ENCODE measurements around the gene DMRT1.

DMRT1 gene

GRCh38 chr9:976258-976942, 134.9 kb downstream of the DMRT1 start, which contains the start of gene DMRT3:
Gene DMRT3, plus strand, starts transcription at chr9:976655. Its CDS starts 347 bp downstream, at chr9:977002.
- no peak within 1 kb of the TSS for H4K8ac ChIP-seq (ENCODE audit: low read depth, low read length)
- no CpG with 5 or more reads among the region's 70 CpGs for WGBS, 2 donors (ENCODE audit: extremely low coverage in 2 of 2, insufficient read length in 2 of 2, insufficient replicate concordance in 1 of 2)
- peak within 1 kb of the TSS in 1 of 2 donors; percentile 75 for H3K4me3 ChIP-seq (ENCODE audit: low read length in 2 of 2)

DNA sequence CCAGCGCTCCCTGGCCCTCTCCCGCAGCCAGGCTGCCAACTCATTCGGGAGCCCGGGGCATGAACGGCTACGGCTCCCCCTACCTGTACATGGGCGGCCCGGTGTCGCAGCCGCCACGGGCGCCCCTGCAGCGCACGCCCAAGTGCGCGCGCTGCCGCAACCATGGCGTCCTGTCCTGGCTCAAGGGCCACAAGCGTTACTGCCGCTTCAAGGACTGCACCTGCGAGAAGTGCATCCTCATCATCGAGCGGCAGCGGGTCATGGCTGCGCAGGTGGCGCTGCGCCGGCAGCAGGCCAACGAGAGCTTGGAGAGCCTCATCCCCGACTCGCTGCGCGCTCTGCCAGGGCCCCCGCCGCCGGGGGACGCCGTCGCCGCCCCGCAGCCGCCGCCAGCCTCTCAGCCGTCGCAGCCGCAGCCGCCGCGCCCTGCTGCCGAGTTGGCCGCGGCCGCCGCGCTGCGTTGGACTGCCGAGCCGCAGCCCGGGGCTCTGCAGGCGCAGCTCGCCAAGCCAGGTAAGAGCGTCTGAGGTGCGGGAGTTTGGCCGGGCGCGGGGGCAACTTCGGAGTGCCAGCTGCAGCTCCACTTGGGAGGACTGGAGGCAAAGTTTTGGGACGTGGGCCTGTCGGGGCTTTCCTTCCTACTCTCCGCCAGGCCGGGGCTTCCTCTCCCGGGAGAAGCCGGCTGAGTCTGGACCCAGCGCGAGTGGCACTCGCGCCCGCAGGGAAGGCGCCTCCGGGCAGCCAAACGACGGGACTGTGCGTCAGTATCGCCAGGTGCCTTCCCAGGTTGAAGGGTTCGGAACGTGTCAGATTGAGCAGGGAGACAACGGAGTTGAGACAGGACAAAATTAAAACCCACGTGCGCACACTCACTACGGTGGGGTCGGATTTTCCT, 135.7 kb downstream of the DMRT1 start:
- Histone ChIP-seq H3K9me3 (replicated peaks in 1 of 2; ENCODE audit: control insufficient read depth in 2 of 2, insufficient read depth in 1 of 2, low read depth in 1 of 2, low read length in 2 of 2) (peaks cover 0 to 12% of the 10 kb centered on the region in 2 donors), H3K23ac (ENCODE audit: low read depth, low read length, poor library complexity) (peak overlapping the region; percentile 6), H2AK5ac (ENCODE audit: low read depth, low read length) (peak overlapping the region; percentile 31), H2BK5ac (ENCODE audit: low read length) (peak overlapping the region; percentile 3), H3K9ac (ENCODE audit: low read depth, low read length, poor library complexity) (peak overlapping the region; percentile 88), H3K27me3 (ENCODE audit: control insufficient read depth in 3 of 3, insufficient read depth in 3 of 3, low read depth in 1 of 3, low read length in 3 of 3) (peaks cover 15 to 98% (median 86%) of the 10 kb centered on the region in 3 experiments), H2AFZ (ENCODE audit: low read length) (peak overlapping the region; percentile 68), H3K4me3 (ENCODE audit: low read length in 2 of 2) (peak overlapping the region in 1 of 2 donors; percentile 75), H3K4me2 (ENCODE audit: insufficient read depth, low read length, poor library complexity, severe bottlenecking) (peak overlapping the region; percentile 98), H2BK12ac (ENCODE audit: low read length) (no peak overlapping the region), H3K4ac (ENCODE audit: low read length) (no peak overlapping the region), H3K36me3 (replicated peaks in 1 of 2; ENCODE audit: control insufficient read depth in 2 of 2, insufficient read depth in 2 of 2, low read length in 2 of 2) (no peaks in the 10 kb centered on the region), H4K8ac (ENCODE audit: low read depth, low read length) (no peak overlapping the region), H2BK120ac (ENCODE audit: low read depth, low read length) (peak overlapping the region; percentile 95), H3K79me1 (ENCODE audit: low read depth, low read length) (no peaks in the 10 kb centered on the region), H3K4me1 (ENCODE audit: control insufficient read depth in 2 of 2, insufficient read depth in 1 of 2, low read depth in 1 of 2, low read length in 2 of 2) (peaks cover 0 to 32% of the 10 kb centered on the region in 2 donors), H3K27ac (replicated peaks; ENCODE audit: low read length) (no peak overlapping the region), H3K18ac (ENCODE audit: low read length) (peak overlapping the region; percentile 98), H4K91ac (ENCODE audit: low read depth, low read length, poor library complexity) (no peak overlapping the region), H3K14ac (ENCODE audit: low read length) (no peak overlapping the region), H2BK15ac (ENCODE audit: low read length) (peak overlapping the region; percentile 79)
- no peak for DNase-seq (ENCODE audit: low spot score)
- WGBS, 2 donors (ENCODE audit: extremely low coverage in 2 of 2, insufficient read length in 2 of 2, insufficient replicate concordance in 1 of 2) = no CpG with 5 or more reads among the region's 92 CpGs

More at GRCh38 chr9:976258-976942, 134.9 kb downstream of the DMRT1 start, which contains the start of gene DMRT3:
- Histone ChIP-seq H2BK12ac (ENCODE audit: low read length) (no peak within 1 kb of the TSS), H3K9me3 (replicated peaks in 1 of 2; ENCODE audit: control insufficient read depth in 2 of 2, insufficient read depth in 1 of 2, low read depth in 1 of 2, low read length in 2 of 2) (peaks cover 0 to 13% of the 10 kb centered on the region in 2 donors), H3K79me1 (ENCODE audit: low read depth, low read length) (no peaks in the 10 kb centered on the region), H4K91ac (ENCODE audit: low read depth, low read length, poor library complexity) (no peak within 1 kb of the TSS), H3K27me3 (ENCODE audit: control insufficient read depth in 3 of 3, insufficient read depth in 3 of 3, low read depth in 1 of 3, low read length in 3 of 3) (peaks cover 14 to 98% (median 79%) of the 10 kb centered on the region in 3 experiments), H2BK5ac (ENCODE audit: low read length) (peak within 1 kb of the TSS; percentile 3), H3K4me1 (ENCODE audit: control insufficient read depth in 2 of 2, insufficient read depth in 1 of 2, low read depth in 1 of 2, low read length in 2 of 2) (peaks cover 0 to 31% of the 10 kb centered on the region in 2 donors), H3K4ac (ENCODE audit: low read length) (no peak within 1 kb of the TSS), H3K9ac (ENCODE audit: low read depth, low read length, poor library complexity) (peak within 1 kb of the TSS; percentile 88), H3K18ac (ENCODE audit: low read length) (peak within 1 kb of the TSS; percentile 98), H2BK15ac (ENCODE audit: low read length) (peak within 1 kb of the TSS; percentile 79), H2AK5ac (ENCODE audit: low read depth, low read length) (peak within 1 kb of the TSS; percentile 31), H2AFZ (ENCODE audit: low read length) (peak within 1 kb of the TSS; percentile 68), H3K4me2 (ENCODE audit: insufficient read depth, low read length, poor library complexity, severe bottlenecking) (peak within 1 kb of the TSS; percentile 98), H3K36me3 (replicated peaks in 1 of 2; ENCODE audit: control insufficient read depth in 2 of 2, insufficient read depth in 2 of 2, low read length in 2 of 2) (no peaks in the 10 kb centered on the region), H3K23ac (ENCODE audit: low read depth, low read length, poor library complexity) (peak within 1 kb of the TSS; percentile 6), H3K27ac (replicated peaks; ENCODE audit: low read length) (no peak within 1 kb of the TSS), H2BK120ac (ENCODE audit: low read depth, low read length) (peak within 1 kb of the TSS; percentile 95), H3K14ac (ENCODE audit: low read length) (no peak within 1 kb of the TSS)
- peak; percentile 59 for DNase-seq (ENCODE audit: low spot score)

- Histone ChIP-seq H3K27me3 (ENCODE audit: control insufficient read depth in 3 of 3, insufficient read depth in 3 of 3, low read depth in 1 of 3, low read length in 3 of 3) (peaks cover 15 to 98% (median 85%) of the 10 kb centered on the region in 3 experiments), H2BK12ac (ENCODE audit: low read length) (no peak overlapping the region), H2AK5ac (ENCODE audit: low read depth, low read length) (peak overlapping the region; percentile 31), H3K14ac (ENCODE audit: low read length) (no peak overlapping the region), H3K4me1 (ENCODE audit: control insufficient read depth in 2 of 2, insufficient read depth in 1 of 2, low read depth in 1 of 2, low read length in 2 of 2) (peaks cover 0 to 25% of the 10 kb centered on the region in 2 donors), H3K9me3 (replicated peaks in 1 of 2; ENCODE audit: control insufficient read depth in 2 of 2, insufficient read depth in 1 of 2, low read depth in 1 of 2, low read length in 2 of 2) (peaks cover 0 to 6% of the 10 kb centered on the region in 2 donors), H2BK15ac (ENCODE audit: low read length) (no peak overlapping the region), H3K4me2 (ENCODE audit: insufficient read depth, low read length, poor library complexity, severe bottlenecking) (no peak overlapping the region), H3K9ac (ENCODE audit: low read depth, low read length, poor library complexity) (no peak overlapping the region), H3K36me3 (replicated peaks in 1 of 2; ENCODE audit: control insufficient read depth in 2 of 2, insufficient read depth in 2 of 2, low read length in 2 of 2) (no peaks in the 10 kb centered on the region), H3K27ac (replicated peaks; ENCODE audit: low read length) (no peak overlapping the region), H3K79me1 (ENCODE audit: low read depth, low read length) (no peaks in the 10 kb centered on the region), H2AFZ (ENCODE audit: low read length) (no peak overlapping the region), H2BK5ac (ENCODE audit: low read length) (no peak overlapping the region), H4K91ac (ENCODE audit: low read depth, low read length, poor library complexity) (no peak overlapping the region), H4K8ac (ENCODE audit: low read depth, low read length) (no peak overlapping the region), H2BK120ac (ENCODE audit: low read depth, low read length) (no peak overlapping the region), H3K23ac (ENCODE audit: low read depth, low read length, poor library complexity) (no peak overlapping the region), H3K4ac (ENCODE audit: low read length) (no peak overlapping the region), H3K4me3 (ENCODE audit: low read length in 2 of 2) (no peak overlapping the region), H3K18ac (ENCODE audit: low read length) (peak overlapping the region; percentile 77)
- no peak for DNase-seq (ENCODE audit: low spot score)
- WGBS, 2 donors (ENCODE audit: extremely low coverage in 2 of 2, insufficient read length in 2 of 2, insufficient replicate concordance in 1 of 2) = no CpG with 5 or more reads among the region's 19 CpGs
Measured at GRCh38 chr9:977838-978830, 136.6 kb downstream of the DMRT1 start.

Measured in neuronal stem cell (in vitro differentiated cells).